NT2/D1 (cell line): Measurements from ENCODE around the gene PHLDA3.

Experiments used
- SUZ12 ChIP-seq: IDR thresholded peaks from 2 replicates; pipeline ENCODE4 v1.6.1; 2011; ENCODE audit not compliant: insufficient read length, insufficient read depth; ENCODE audit errors: extremely low read depth
- YY1 ChIP-seq: IDR thresholded peaks from 2 replicates; pipeline ENCODE4 v1.6.1; 2011; ENCODE audit not compliant: insufficient read length, insufficient read depth
- ZNF274 ChIP-seq: IDR thresholded peaks from 2 replicates; pipeline ENCODE4 v1.6.1; 2011; ENCODE audit warnings: mild to moderate bottlenecking, low read depth, low read length

DNA sequence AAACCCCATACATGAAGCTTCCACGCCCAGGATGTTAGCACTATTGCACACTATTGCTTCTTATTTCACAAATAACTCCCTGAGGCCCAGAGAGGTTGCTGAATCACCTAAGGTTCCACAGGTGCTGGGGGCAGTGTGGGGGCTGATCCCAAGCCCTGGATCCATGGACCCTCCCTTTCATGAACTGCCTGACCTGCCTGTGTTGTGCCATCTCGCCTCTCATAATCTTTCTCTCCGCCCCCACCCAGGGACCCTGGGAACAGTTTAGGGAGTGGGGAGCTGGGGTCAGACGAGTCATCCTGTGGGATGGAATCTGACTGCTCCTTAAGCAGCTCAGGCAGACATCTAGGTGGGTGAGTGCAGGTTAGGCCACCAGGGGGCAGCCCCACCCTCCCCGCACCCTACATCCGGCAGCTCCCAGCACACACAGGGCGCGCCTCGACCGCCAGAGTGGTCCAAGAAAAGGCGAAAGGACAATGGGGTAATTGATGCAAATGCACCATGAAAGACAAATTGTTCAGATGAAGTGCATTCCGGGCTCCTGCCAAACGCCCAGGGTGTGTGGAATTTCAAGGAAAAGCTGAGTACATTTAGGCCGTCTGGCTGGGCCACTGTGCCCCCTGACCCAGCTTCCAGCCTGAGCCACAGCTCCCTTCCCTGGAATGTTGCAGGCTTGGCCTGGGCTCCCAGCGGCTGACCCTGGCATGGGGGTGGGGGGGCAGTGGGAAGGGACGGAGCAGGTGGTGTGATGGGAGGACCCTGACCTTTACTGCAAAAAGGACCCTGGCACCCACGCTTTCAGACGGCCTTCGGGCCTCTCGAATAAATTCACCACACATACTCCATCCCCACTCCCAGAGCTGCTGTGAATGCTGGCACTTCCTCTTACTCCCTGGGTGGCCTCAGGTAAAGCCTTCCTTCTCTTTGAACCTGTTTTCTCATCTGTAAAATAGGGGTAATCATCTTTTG lies 20.8 kb downstream of the PHLDA3 start:
- no peak for TF ChIP-seq YY1
- TF ChIP-seq ZNF274: no peak
- TF ChIP-seq SUZ12: no peak
